K562 (cell line): Measurements from ENCODE around the gene BIRC7. TPM values are rescaled to one million over a fixed set of nuclear protein-coding genes. Genes with fewer than 3 reads are reported as not detected.
A peak's percentile ranks its signal among the peaks of the same experiment; 100 is the strongest.

ENCODE experiments used
- ATAC-seq: fragments of 200-7000 bp; cut with Tn5 transposase; 3 replicates; pipeline ENCODE4 v1.9.1; 2020; ENCODE audit warnings: moderate library complexity
- BruUV-seq: library from RNA; stranded (reverse); fragments of 400-500 nt; replicated peaks from 2 replicates; lab custom pipeline; 2021; lab: Mats Ljungman, UMichigan
- CTCF ChIA-PET: fragments of 300-600 bp; formaldehyde crosslinking; extraction: SDS; loops from one replicate; lab custom pipeline; 2021; ENCODE audit warnings: low intra/inter-chr PET ratio; lab: Yijun Ruan, JAX
- POLR2A ChIA-PET: fragments of 300-600, 350-650 bp; sonication (Branson Sonifier 250); formaldehyde crosslinking; extraction: SDS; loops from one replicate; lab custom pipeline; 2021; ENCODE audit warnings: antibody characterized with exemption, inconsistent platforms; lab: Yijun Ruan, JAX
- DNase-seq, 4 experiments: peaks; one replicate each; pipeline versions ENCODE4 v3.0.0 to v3.0.0-alpha.2; 2011 to 2018; ENCODE audit warnings: low spot score in 3 of 4, mixed read lengths in 3 of 4; ENCODE audit errors: extremely low read depth in 1 of 4
- FAIRE-seq: peaks from 2 replicates; lab custom pipeline; 2011; peaks lifted over from hg19 to GRCh38; lab: Jason Lieb, UNC
- H2AFZ ChIP-seq: 2 replicates; pipeline ENCODE4 v1.6.0; 2011; ENCODE audit warnings: low read depth, low read length, control low read depth, inconsistent platforms
- H3K27ac ChIP-seq: fragments of 200-600 bp; 3 replicates; pipeline ENCODE4 v1.8.0; 2011; ENCODE audit warnings: low read depth, mild to moderate bottlenecking, control low read depth, inconsistent platforms, low read length, moderate library complexity, mixed read lengths; ENCODE audit errors: extremely low read depth
- H3K27me3 ChIP-seq, 2 experiments: fragments of 300-600 bp in 1 of 2; 2 replicates in 1 of 2; 3 replicates in 1 of 2; pipeline versions ENCODE4 v1.6.0 to v1.8.0; 2011; ENCODE audit warnings: inconsistent platforms in 2 of 2, low read length in 2 of 2, mild to moderate bottlenecking in 1 of 2, mixed read lengths in 1 of 2, moderate library complexity in 1 of 2; ENCODE audit not compliant: control insufficient read depth in 2 of 2, insufficient read depth in 2 of 2
- H3K36me3 ChIP-seq: fragments of 300-600 bp; 3 replicates; pipeline ENCODE4 v1.8.0; 2011; ENCODE audit warnings: mild to moderate bottlenecking, low read length, inconsistent platforms; ENCODE audit not compliant: control insufficient read depth, insufficient read depth
- H3K4me1 ChIP-seq, 2 experiments: fragments of 200-600 bp in 1 of 2; replicated peaks in 1 of 2; 2 replicates in 1 of 2; 3 replicates in 1 of 2; pipeline versions ENCODE4 v1.5.1 to v1.8.0; 2011; ENCODE audit warnings: inconsistent platforms in 2 of 2, low read length in 2 of 2, mild to moderate bottlenecking in 1 of 2, mixed read lengths in 1 of 2, moderate library complexity in 1 of 2; ENCODE audit not compliant: control insufficient read depth in 2 of 2, insufficient read depth in 2 of 2
- H3K4me2 ChIP-seq: 2 replicates; pipeline ENCODE4 v1.6.1; 2011; ENCODE audit warnings: low read length, control low read depth, inconsistent platforms, mixed read lengths; ENCODE audit not compliant: insufficient read depth
- H3K4me3 ChIP-seq: fragments of 200-600 bp; sonication (generic), shearing (Covaris generic); 2 replicates; pipeline ENCODE4 v1.5.1; 2016; ENCODE audit warnings: control low read depth, inconsistent platforms
- H3K79me2 ChIP-seq: fragments of 200-600 bp; 3 replicates; pipeline ENCODE4 v1.8.0; 2011; ENCODE audit warnings: low read length, inconsistent platforms; ENCODE audit not compliant: control insufficient read depth, insufficient read depth
- H3K9ac ChIP-seq, 2 experiments: 2 replicates each; pipeline versions ENCODE4 v1.6.0 to v1.6.1; 2011; ENCODE audit warnings: low read depth in 2 of 2, low read length in 2 of 2, control low read depth in 1 of 2, inconsistent platforms in 1 of 2, mild to moderate bottlenecking in 1 of 2, mixed read lengths in 1 of 2; ENCODE audit not compliant: insufficient read depth in 1 of 2
- H3K9me1 ChIP-seq: one replicate; pipeline ENCODE4 v1.6.0; 2011; ENCODE audit warnings: inconsistent platforms, mild to moderate bottlenecking, low read length, moderate library complexity; ENCODE audit not compliant: control insufficient read depth, insufficient read depth
- H3K9me3 ChIP-seq: replicated peaks from 2 replicates; pipeline ENCODE4 v1.5.1; 2011; ENCODE audit warnings: low read depth, low read length, inconsistent platforms; ENCODE audit not compliant: control insufficient read depth, insufficient read depth
- H4K20me1 ChIP-seq: replicated peaks from 2 replicates; pipeline ENCODE4 v1.6.1; 2011; ENCODE audit warnings: low read length, inconsistent platforms, mixed read lengths; ENCODE audit not compliant: control insufficient read depth, insufficient read depth
- CBX2 ChIP-seq: fragments of 200-600 bp; sonication (generic); IDR thresholded peaks from one replicate; pipeline ENCODE4 v1.6.1; 2012; ENCODE audit warnings: mild to moderate bottlenecking, low read length, inconsistent platforms; ENCODE audit not compliant: insufficient read depth, poor library complexity, severe bottlenecking
- CBX3 ChIP-seq, 2 experiments: IDR thresholded peaks; 1 replicate in 1 of 2; 2 replicates in 1 of 2; pipeline ENCODE4 v1.6.1; 2012; ENCODE audit warnings: inconsistent platforms in 2 of 2, low read length in 2 of 2, borderline replicate concordance in 1 of 2, control low read depth in 1 of 2
- E2F6 ChIP-seq, 2 experiments: IDR thresholded peaks; 2 replicates each; pipeline ENCODE4 v1.6.1; 2011; ENCODE audit warnings: borderline replicate concordance in 1 of 2, control low read depth in 1 of 2, low read depth in 1 of 2, low read length in 1 of 2, mild to moderate bottlenecking in 1 of 2, mixed read lengths in 1 of 2, moderate library complexity in 1 of 2; ENCODE audit not compliant: insufficient read depth in 1 of 2, insufficient read length in 1 of 2, poor library complexity in 1 of 2, severe bottlenecking in 1 of 2; ENCODE audit errors: extremely low read depth in 1 of 2
- ETV5 ChIP-seq: sonication (generic); formaldehyde crosslinking; IDR thresholded peaks from 2 replicates; pipeline ENCODE4 v1.4.0; 2020; ENCODE audit warnings: low read depth, mild to moderate bottlenecking, missing genetic modification reagents
- HMGN3 ChIP-seq: IDR thresholded peaks from 2 replicates; pipeline ENCODE4 v1.6.1; 2011; ENCODE audit warnings: borderline replicate concordance, low read depth, mild to moderate bottlenecking, mixed read lengths, low read length; ENCODE audit not compliant: insufficient read length; ENCODE audit errors: extremely low read depth
- HNRNPUL1 ChIP-seq: fragments of 200-400 bp; formaldehyde crosslinking; IDR thresholded peaks from 2 replicates; pipeline ENCODE4 v1.6.1; 2017; ENCODE audit warnings: low read length
- KLF13 ChIP-seq: fragments of 450-650 bp; IDR thresholded peaks from 2 replicates; pipeline ENCODE4 v1.6.1; 2016; ENCODE audit warnings: missing genetic modification characterization, low read depth, mild to moderate bottlenecking, missing compliant biosample characterization, moderate library complexity, borderline replicate concordance
- OTX1 ChIP-seq: fragments of 450-650 bp; formaldehyde crosslinking; IDR thresholded peaks from 2 replicates; pipeline ENCODE4 v1.4.0; 2022; ENCODE audit warnings: mild to moderate bottlenecking
- PHB2 ChIP-seq: fragments of 450-650 bp; IDR thresholded peaks from 2 replicates; pipeline ENCODE4 v1.6.1; 2017; ENCODE audit warnings: low read depth
- POLR2A ChIP-seq: fragments of 450-650 bp; conservative IDR thresholded peaks from 2 replicates; pipeline ENCODE4 v1.6.1; 2016
- TCF3 ChIP-seq: sonication (generic); formaldehyde crosslinking; IDR thresholded peaks from 2 replicates; pipeline ENCODE4 v1.4.0; 2020; ENCODE audit warnings: mild to moderate bottlenecking, missing genetic modification reagents
- THAP7 ChIP-seq: fragments of 250-450 bp; sonication (Bioruptor Pico); IDR thresholded peaks from 2 replicates; pipeline ENCODE4 v1.5.0; 2021
- ZNF316 ChIP-seq: fragments of 450-650 bp; IDR thresholded peaks from 2 replicates; pipeline ENCODE4 v1.6.1; 2016
- ZNF699 ChIP-seq: fragments of 250-450 bp; sonication (Bioruptor Pico); IDR thresholded peaks from 2 replicates; pipeline ENCODE4 v1.8.0; 2021; ENCODE audit warnings: mild to moderate bottlenecking, moderate library complexity; ENCODE audit not compliant: insufficient replicate concordance
- ZNF766 ChIP-seq: fragments of 200-800 bp; sonication (Bioruptor generic); conservative IDR thresholded peaks from 2 replicates; pipeline ENCODE4 v1.6.1; 2016; ENCODE audit warnings: missing genetic modification characterization, missing compliant biosample characterization
- WGBS: fragments of 100-300 bp; shearing (Covaris generic); methylation state at CpG from one replicate; pipeline ENCODE4 v1.1.6; 2016; ENCODE audit warnings: low coverage, mixed read lengths; ENCODE audit not compliant: insufficient coverage; ENCODE audit errors: missing lambda C conversion rate; 5-methylcytosine and 5-hydroxymethylcytosine counted together
- in situ Hi-C: fragments of 300-500 bp; cut with MboI; formaldehyde crosslinking; loops from 4 replicates; pipeline ENCODE4 v1.15.0; 2018; ENCODE audit warnings: inconsistent platforms, mixed read lengths
- intact Hi-C: fragments of 100-400 bp; cut with micrococcal nuclease; formaldehyde crosslinking; loops from 2 replicates; pipeline ENCODE4 v1.14.2; 2022
- polyA plus RNA-seq, 8 experiments: library from polyadenylated mRNA; depleted of rRNA in 4 of 8; stranded (reverse) in 5 of 8; unstranded in 3 of 8; fragments of >200 nt; fragmentation: Nextera tagmentation in 2 of 8; fragmentation: Illumina TruSeq in 1 of 8; extraction: Ambion mirVana in 2 of 8; extraction: Trizol in 1 of 8; gene quantifications; 2 replicates each; pipeline versions ENCODE4 v1.2.1 to v1.2.3, GENCODE V29; 2011 to 2014; ENCODE audit warnings: inconsistent platforms in 1 of 8, missing spikeins in 1 of 8
- total RNA-seq, 7 experiments: library from RNA; depleted of rRNA in 6 of 7; stranded (reverse); fragments of >200 nt in 6 of 7; fragmentation: Illumina TruSeq in 2 of 7; extraction: Trizol in 2 of 7; gene quantifications; 2 replicates each; pipeline versions ENCODE4 v1.2.1 to v1.2.3, GENCODE V29; 2011 to 2021; ENCODE audit warnings: low replicate concordance in 1 of 7
- TF ChIP-seq, protein P1 (sequence below): fragments of 200-800 bp; sonication (Bioruptor generic); IDR thresholded peaks from 2 replicates; pipeline ENCODE4 v1.6.1; 2017; ENCODE audit warnings: missing genetic modification characterization, missing compliant biosample characterization
- TF ChIP-seq, protein P2 (sequence below): sonication (generic); formaldehyde crosslinking; IDR thresholded peaks from 2 replicates; pipeline ENCODE4 v1.8.1; 2023; ENCODE audit warnings: mild to moderate bottlenecking, missing genetic modification reagents

BIRC7 gene
- total and polyA plus RNA-seq, 9 of the 15 experiments (the other 6 are each of a cell fraction or from before 2014, with no cell fraction given) = 0.14 to 0.19 (median 0.16) TPM; not detected in 5

GRCh38 chr20:63238514-63239125 is 2.9 kb downstream of the BIRC7 start:
- H3K36me3 ChIP-seq = no peaks in the 10 kb centered on the region
- no peaks in the 10 kb centered on the region for H3K9me1 ChIP-seq
- H3K27ac ChIP-seq = no peak overlapping the region
- no TSS peak for BruUV-seq
- no peak overlapping the region for H2AFZ ChIP-seq
- H3K4me2 ChIP-seq = no peak overlapping the region
- intact Hi-C loops = no loop called here
- ATAC-seq = peak; percentile 75
- no peaks in the 10 kb centered on the region for H3K79me2 ChIP-seq
- peaks cover 23 to 52% of the 10 kb centered on the region in 2 experiments; a peak in 4 of 5 replicates for H3K27me3 ChIP-seq
- ChIA-PET CTCF (no interaction called here), POLR2A (interaction anchor here (0.9 to 1.2 kb wide), 2 partner anchors 9 to 12 kb away, joined by 3 read pairs; no protein-coding TSS in a partner anchor)
- H4K20me1 ChIP-seq = 0 out of 2 replicates have a peak, but pooled peaks cover 3% of the 10 kb centered on the region
- no peak overlapping the region; a peak in 1 of 4 replicates for H3K9ac ChIP-seq
- H3K4me1 ChIP-seq = peaks cover 0 to 43% of the 10 kb centered on the region in 2 experiments; a peak in 3 of 5 replicates
- WGBS = 4% methylated on average over 16 of the region's 16 CpGs
- H3K4me3 ChIP-seq = no peak overlapping the region
- in situ Hi-C loops = no loop called here
- DNase-seq = peak; percentile 31 to 56 (median 51)
- H3K9me3 ChIP-seq = no peaks in the 10 kb centered on the region
- FAIRE-seq = no peak
- no peak for TF ChIP-seq KLF13 (tag)
- TF ChIP-seq CBX2 = no peak
- no peak for TF ChIP-seq HMGN3
- TF ChIP-seq TCF3 (CRISPR knock-in tag) = no peak
- no peak for TF ChIP-seq THAP7 (CRISPR knock-in tag)
- no peak for TF ChIP-seq ZNF699 (CRISPR knock-in tag)
- no peak for TF ChIP-seq ETV5
- TF ChIP-seq ZNF766 (CRISPR knock-in tag) = no peak
- no peak for TF ChIP-seq ZNF316
- TF ChIP-seq OTX1 (CRISPR knock-in tag) = no peak
- TF ChIP-seq, protein P1, sequence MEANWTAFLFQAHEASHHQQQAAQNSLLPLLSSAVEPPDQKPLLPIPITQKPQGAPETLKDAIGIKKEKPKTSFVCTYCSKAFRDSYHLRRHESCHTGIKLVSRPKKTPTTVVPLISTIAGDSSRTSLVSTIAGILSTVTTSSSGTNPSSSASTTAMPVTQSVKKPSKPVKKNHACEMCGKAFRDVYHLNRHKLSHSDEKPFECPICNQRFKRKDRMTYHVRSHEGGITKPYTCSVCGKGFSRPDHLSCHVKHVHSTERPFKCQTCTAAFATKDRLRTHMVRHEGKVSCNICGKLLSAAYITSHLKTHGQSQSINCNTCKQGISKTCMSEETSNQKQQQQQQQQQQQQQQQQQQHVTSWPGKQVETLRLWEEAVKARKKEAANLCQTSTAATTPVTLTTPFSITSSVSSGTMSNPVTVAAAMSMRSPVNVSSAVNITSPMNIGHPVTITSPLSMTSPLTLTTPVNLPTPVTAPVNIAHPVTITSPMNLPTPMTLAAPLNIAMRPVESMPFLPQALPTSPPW = peak; percentile 21; the same call in 1 of the 2 replicates
- no peak for TF ChIP-seq PHB2
- TF ChIP-seq, protein P2, sequence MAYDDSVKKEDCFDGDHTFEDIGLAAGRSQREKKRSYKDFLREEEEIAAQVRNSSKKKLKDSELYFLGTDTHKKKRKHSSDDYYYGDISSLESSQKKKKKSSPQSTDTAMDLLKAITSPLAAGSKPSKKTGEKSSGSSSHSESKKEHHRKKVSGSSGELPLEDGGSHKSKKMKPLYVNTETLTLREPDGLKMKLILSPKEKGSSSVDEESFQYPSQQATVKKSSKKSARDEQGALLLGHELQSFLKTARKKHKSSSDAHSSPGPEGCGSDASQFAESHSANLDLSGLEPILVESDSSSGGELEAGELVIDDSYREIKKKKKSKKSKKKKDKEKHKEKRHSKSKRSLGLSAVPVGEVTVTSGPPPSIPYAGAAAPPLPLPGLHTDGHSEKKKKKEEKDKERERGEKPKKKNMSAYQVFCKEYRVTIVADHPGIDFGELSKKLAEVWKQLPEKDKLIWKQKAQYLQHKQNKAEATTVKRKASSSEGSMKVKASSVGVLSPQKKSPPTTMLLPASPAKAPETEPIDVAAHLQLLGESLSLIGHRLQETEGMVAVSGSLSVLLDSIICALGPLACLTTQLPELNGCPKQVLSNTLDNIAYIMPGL (CRISPR knock-in tag) = no peak
- no peak for TF ChIP-seq HNRNPUL1
- no peak for TF ChIP-seq CBX3 (IDR thresholded peaks at IDR 0.05; ENCODE audit: borderline replicate concordance in 1 of 2, low read length in 2 of 2)
- no peak for TF ChIP-seq E2F6 (IDR thresholded peaks at IDR 0.05; ENCODE audit: borderline replicate concordance in 1 of 2, extremely low read depth in 1 of 2, insufficient read depth in 1 of 2, insufficient read length in 1 of 2, low read depth in 1 of 2, low read length in 1 of 2, poor library complexity in 1 of 2, severe bottlenecking in 1 of 2)
- no peak for TF ChIP-seq POLR2A
